Subcutaneous adipose tissue (tissue), 4 donors: ENCODE results near the gene KRT85. TPM values are rescaled to one million over a fixed set of nuclear protein-coding genes. Genes with fewer than 3 reads are reported as not detected.

Experiments used
- total RNA-seq, 4 donors: library from RNA; depleted of rRNA; stranded (reverse); fragments of >200 nt; gene quantifications; one replicate each; pipeline ENCODE4 v1.1.0, GENCODE V29; 2016
- TF ChIP-seq, protein P1 (sequence below): fragments of 450-650 bp; IDR thresholded peaks from one replicate; pipeline ENCODE4 v1.5.1; 2016; ENCODE audit warnings: low read depth, mild to moderate bottlenecking, control low read depth, antibody characterized with exemption, moderate library complexity

KRT85 gene
- total RNA-seq, 4 donors from 2014 or later, result not detected

GRCh38 chr12:52336641-52337040, 30.6 kb downstream of the KRT85 start:
- TF ChIP-seq, protein P1, sequence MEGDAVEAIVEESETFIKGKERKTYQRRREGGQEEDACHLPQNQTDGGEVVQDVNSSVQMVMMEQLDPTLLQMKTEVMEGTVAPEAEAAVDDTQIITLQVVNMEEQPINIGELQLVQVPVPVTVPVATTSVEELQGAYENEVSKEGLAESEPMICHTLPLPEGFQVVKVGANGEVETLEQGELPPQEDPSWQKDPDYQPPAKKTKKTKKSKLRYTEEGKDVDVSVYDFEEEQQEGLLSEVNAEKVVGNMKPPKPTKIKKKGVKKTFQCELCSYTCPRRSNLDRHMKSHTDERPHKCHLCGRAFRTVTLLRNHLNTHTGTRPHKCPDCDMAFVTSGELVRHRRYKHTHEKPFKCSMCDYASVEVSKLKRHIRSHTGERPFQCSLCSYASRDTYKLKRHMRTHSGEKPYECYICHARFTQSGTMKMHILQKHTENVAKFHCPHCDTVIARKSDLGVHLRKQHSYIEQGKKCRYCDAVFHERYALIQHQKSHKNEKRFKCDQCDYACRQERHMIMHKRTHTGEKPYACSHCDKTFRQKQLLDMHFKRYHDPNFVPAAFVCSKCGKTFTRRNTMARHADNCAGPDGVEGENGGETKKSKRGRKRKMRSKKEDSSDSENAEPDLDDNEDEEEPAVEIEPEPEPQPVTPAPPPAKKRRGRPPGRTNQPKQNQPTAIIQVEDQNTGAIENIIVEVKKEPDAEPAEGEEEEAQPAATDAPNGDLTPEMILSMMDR, result no peak

DNA sequence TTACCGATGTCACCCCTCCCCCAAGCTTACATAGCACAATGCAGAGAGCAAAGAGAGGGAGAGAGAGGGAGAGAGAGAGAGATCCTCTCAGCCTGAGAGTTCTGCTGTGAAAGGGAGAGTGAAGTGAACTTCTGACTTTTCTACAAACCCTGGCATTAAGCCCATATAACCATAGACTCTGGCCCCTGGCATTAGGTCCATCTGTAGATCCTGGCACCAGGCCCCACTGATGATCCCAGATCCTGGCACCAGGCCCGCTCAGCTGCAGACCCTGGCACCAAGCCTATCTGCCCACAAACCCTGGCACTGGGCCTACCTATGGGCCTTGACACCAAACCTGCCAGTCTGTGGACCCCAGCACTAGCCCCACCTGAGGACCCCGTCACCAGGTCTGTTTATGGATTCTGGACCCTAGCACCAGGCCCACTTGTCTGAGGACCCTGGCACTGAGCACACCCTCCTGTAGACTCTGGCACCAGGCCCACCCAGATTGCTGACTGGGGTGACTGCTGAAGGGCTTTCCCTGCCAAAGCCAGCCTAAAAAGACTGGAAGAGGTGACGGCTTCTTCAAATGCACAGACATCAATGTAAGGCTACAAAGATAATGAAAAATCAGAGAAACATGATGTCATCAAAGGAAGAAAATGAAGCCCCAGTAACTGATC, 31.6 kb downstream of the KRT85 start:
- TF ChIP-seq, protein P1, result no peak

GRCh38 chr12:52334185-52334584, 33.1 kb downstream of the KRT85 start:
- TF ChIP-seq, protein P1, result no peak

- TF ChIP-seq, protein P1, result no peak
Observed at GRCh38 chr12:52333321-52333720, 34.0 kb downstream of the KRT85 start.

- TF ChIP-seq, protein P1, result no peak
Observed at GRCh38 chr12:52332381-52332780, 34.9 kb downstream of the KRT85 start.

DNA sequence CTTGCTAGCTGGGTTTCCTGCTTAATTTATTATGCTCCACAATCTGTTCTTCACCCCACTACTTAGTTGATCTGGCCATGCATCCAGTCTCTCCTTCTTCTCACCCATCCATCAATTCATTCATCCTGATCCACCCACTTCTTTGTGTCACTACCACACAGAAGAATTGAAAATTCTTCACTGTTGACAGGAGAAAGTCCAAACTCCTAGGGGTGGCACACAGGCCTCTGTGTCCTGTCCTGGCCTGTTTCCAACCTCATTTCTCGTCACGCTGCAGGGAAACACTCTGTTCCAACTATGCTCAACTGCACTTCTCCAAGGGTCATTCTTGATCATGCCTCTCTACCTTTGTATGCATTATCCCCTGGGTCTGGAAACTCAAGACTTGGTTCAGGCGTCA, 35.4 kb downstream of the KRT85 start:
- TF ChIP-seq, protein P1, result no peak

DNA sequence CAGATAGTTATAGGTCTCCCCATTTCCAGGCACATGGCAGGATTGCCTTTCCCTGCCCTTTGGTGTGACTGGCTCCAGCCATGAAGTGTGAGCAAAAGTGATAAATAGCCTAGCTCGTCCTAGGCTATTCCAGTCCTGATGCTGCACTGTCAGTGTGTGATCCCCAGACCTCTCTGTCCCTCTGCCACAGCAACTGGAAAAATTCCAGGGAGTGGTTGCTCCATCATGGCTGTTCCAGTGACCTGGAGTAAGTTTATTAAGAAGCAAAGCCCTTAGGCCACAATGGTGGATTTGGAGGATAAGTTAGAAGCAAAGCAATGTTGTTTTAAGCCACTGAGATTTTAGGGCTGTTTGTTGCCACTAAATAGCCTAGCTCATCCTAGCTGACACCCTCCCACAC, 36.2 kb downstream of the KRT85 start:
- TF ChIP-seq, protein P1, result no peak
